MM.1S (cell line): ENCODE measurements around the gene EFEMP2.

Experiments
- CTCF ChIP-seq: fragments of 300-600 bp; sonication (generic); IDR thresholded peaks from 2 replicates; pipeline ENCODE4 v1.5.1; 2016; ENCODE audit warnings: antibody characterized with exemption, low read length, mixed read lengths
- EZH2 ChIP-seq: fragments of 300-600 bp; sonication (generic); optimal IDR thresholded peaks from 2 replicates; pipeline ENCODE3; 2017; ENCODE audit warnings: low read depth, mild to moderate bottlenecking, antibody characterized with exemption, low read length, mixed read lengths
- EZH2phosphoT487 ChIP-seq: fragments of 300-600 bp; sonication (generic); IDR thresholded peaks from 2 replicates; pipeline ENCODE4 v1.6.1; 2018; ENCODE audit warnings: antibody characterized with exemption, low read length

- TF ChIP-seq EZH2phosphoT487 (no peak), EZH2 (no peak), CTCF (no peak)
Observed at GRCh38 chr11:65896034-65896999, 23.7 kb upstream of the EFEMP2 start.
